NT2/D1 (cell line): ENCODE data around the gene SP4.

Source experiments
- DNase-seq: peaks from one replicate; pipeline ENCODE4 v3.0.0-alpha.2; 2011; ENCODE audit warnings: low read depth, low spot score
- H3K27me3 ChIP-seq: 2 replicates; pipeline ENCODE4 v1.6.0; 2011; ENCODE audit warnings: mild to moderate bottlenecking; ENCODE audit not compliant: insufficient read length, insufficient read depth
- H3K36me3 ChIP-seq: 2 replicates; pipeline ENCODE4 v1.6.1; 2011; ENCODE audit warnings: mild to moderate bottlenecking, low read length, mixed read lengths; ENCODE audit not compliant: insufficient read depth, insufficient read length
- H3K4me1 ChIP-seq: 2 replicates; pipeline ENCODE4 v1.5.1; 2011; ENCODE audit not compliant: insufficient read depth, insufficient read length
- H3K4me3 ChIP-seq: 2 replicates; pipeline ENCODE4 v1.5.1; 2011; ENCODE audit warnings: low read depth; ENCODE audit not compliant: insufficient read length
- H3K9ac ChIP-seq: 2 replicates; pipeline ENCODE4 v1.6.0; 2011; ENCODE audit warnings: low read depth; ENCODE audit not compliant: insufficient read length
- H3K9me3 ChIP-seq: 2 replicates; pipeline ENCODE4 v1.5.1; 2011; ENCODE audit warnings: mild to moderate bottlenecking, low read length; ENCODE audit not compliant: insufficient read depth
- SUZ12 ChIP-seq: IDR thresholded peaks from 2 replicates; pipeline ENCODE4 v1.6.1; 2011; ENCODE audit not compliant: insufficient read length, insufficient read depth; ENCODE audit errors: extremely low read depth
- YY1 ChIP-seq: IDR thresholded peaks from 2 replicates; pipeline ENCODE4 v1.6.1; 2011; ENCODE audit not compliant: insufficient read length, insufficient read depth
- ZNF274 ChIP-seq: IDR thresholded peaks from 2 replicates; pipeline ENCODE4 v1.6.1; 2011; ENCODE audit warnings: mild to moderate bottlenecking, low read depth, low read length

SP4 gene

DNA sequence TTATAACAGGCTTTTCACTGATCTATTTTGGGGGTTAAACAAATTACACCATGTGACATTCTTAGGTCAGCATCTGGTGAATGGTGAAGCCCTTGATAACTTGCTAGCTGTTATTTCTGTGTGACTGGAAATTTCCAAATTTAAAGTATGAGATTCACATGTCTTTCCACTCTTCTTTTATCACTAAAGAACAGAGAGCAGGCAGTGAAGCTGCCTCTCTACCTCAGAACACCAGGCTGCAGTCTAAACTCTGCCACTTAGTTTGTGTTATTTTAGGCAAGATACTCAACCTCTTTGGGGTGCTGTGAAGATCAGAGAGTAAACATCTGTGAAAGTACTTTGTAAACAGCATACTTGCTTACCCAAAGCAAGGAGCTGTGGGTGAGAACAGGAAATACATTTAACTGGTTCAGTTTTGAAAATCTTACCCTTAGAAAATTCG is 15.5 kb upstream of the SP4 start:
- Histone ChIP-seq H3K4me3 (no peak overlapping the region), H3K27me3 (no peaks in the 10 kb centered on the region), H3K36me3 (no peaks in the 10 kb centered on the region), H3K9ac (no peak overlapping the region), H3K9me3 (no peaks in the 10 kb centered on the region), H3K4me1 (no peaks in the 10 kb centered on the region)
- DNase-seq, result no peak
- no peak for TF ChIP-seq SUZ12
- no peak for TF ChIP-seq ZNF274
- no peak for TF ChIP-seq YY1

- no peak overlapping the region for H3K4me3 ChIP-seq
- no peaks in the 10 kb centered on the region for H3K27me3 ChIP-seq
- H3K4me1 ChIP-seq, result no peaks in the 10 kb centered on the region
- no peaks in the 10 kb centered on the region for H3K9me3 ChIP-seq
- TF ChIP-seq ZNF274, result no peak
- no peak for DNase-seq
- H3K36me3 ChIP-seq, result no peaks in the 10 kb centered on the region
- no peak overlapping the region for H3K9ac ChIP-seq
These were observed 14.9 kb upstream of the SP4 start for GRCh38 chr7:21412957-21413356.

GRCh38 chr7:21413502-21413901 is 14.4 kb upstream of the SP4 start:
- Histone ChIP-seq H3K4me3 (no peak overlapping the region), H3K27me3 (no peaks in the 10 kb centered on the region), H3K9me3 (no peaks in the 10 kb centered on the region), H3K36me3 (no peaks in the 10 kb centered on the region), H3K4me1 (no peaks in the 10 kb centered on the region), H3K9ac (no peak overlapping the region)
- TF ChIP-seq YY1 (no peak), SUZ12 (no peak), ZNF274 (no peak)
- no peak for DNase-seq

GRCh38 chr7:21414795-21415393 is 13.0 kb upstream of the SP4 start:
- TF ChIP-seq SUZ12 (no peak), YY1 (no peak), ZNF274 (no peak)
- Histone ChIP-seq H3K36me3 (no peaks in the 10 kb centered on the region), H3K9ac (no peak overlapping the region), H3K4me3 (no peak overlapping the region), H3K27me3 (no peaks in the 10 kb centered on the region), H3K4me1 (no peaks in the 10 kb centered on the region), H3K9me3 (no peaks in the 10 kb centered on the region)
- DNase-seq, result no peak

- H3K27me3 ChIP-seq, result no peaks in the 10 kb centered on the region
- TF ChIP-seq SUZ12 (no peak), YY1 (no peak), ZNF274 (no peak)
- no peaks in the 10 kb centered on the region for H3K9me3 ChIP-seq
- no peak for DNase-seq
- no peaks in the 10 kb centered on the region for H3K36me3 ChIP-seq
- H3K4me3 ChIP-seq, result no peak overlapping the region
- H3K4me1 ChIP-seq, result no peaks in the 10 kb centered on the region
- no peak overlapping the region for H3K9ac ChIP-seq
These were observed 10.2 kb upstream of the SP4 start for GRCh38 chr7:21417647-21418046.

GRCh38 chr7:21422751-21423150 is 5.1 kb upstream of the SP4 start:
- no peaks in the 10 kb centered on the region for H3K36me3 ChIP-seq
- no peak overlapping the region for H3K9ac ChIP-seq
- H3K27me3 ChIP-seq, result no peaks in the 10 kb centered on the region
- TF ChIP-seq ZNF274, result no peak
- no peak for TF ChIP-seq YY1
- no peak for TF ChIP-seq SUZ12
- peaks cover 3% of the 10 kb centered on the region for H3K4me1 ChIP-seq
- no peaks in the 10 kb centered on the region for H3K9me3 ChIP-seq
- no peak overlapping the region for H3K4me3 ChIP-seq
- no peak for DNase-seq

DNA sequence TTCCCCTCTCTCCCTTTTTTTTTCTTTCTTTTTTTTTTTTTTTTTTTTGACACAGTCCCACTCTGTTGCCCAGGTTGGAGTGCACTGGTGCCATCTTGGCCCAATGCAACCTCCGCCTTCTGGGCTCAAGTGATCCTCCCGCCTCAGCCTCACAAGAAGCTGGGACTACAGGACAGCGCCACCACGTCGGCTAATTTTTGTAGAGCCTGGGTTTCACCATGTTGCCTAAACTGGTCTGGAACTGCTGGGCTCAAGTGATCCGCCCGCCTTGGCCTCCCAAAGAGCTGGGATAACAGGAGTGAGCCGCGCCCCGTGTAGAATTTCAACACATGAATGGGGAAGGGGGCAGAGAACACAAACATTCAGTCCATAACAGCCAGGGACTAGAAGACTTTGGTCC is 2.6 kb upstream of the SP4 start:
- Histone ChIP-seq H3K4me1 (peaks cover 7% of the 10 kb centered on the region), H3K36me3 (peaks cover 13% of the 10 kb centered on the region)
- TF ChIP-seq YY1 (no peak), ZNF274 (no peak), SUZ12 (no peak)

More for the DNA sequence above, 2.6 kb upstream of the SP4 start:
- no peak overlapping the region for H3K4me3 ChIP-seq
- H3K27me3 ChIP-seq, result no peaks in the 10 kb centered on the region
- H3K9ac ChIP-seq, result no peak overlapping the region
- H3K9me3 ChIP-seq, result no peaks in the 10 kb centered on the region
- no peak for DNase-seq
